ENCODE data around the gene ZYG11A.
"Not testable (repeated sequence)": the region's sequence is repeated elsewhere in the genome, so short reads cannot be mapped to it uniquely, and the experiment has no call there.

The ZYG11A gene

GRCh38 chr1:52842643-52843310 lies at the start of gene ZYG11A:
Gene ZYG11A (plus strand): TSS chr1:52842760. CDS start chr1:52842884, 124 bp downstream.
- Mint-ChIP-seq H3K27me3 (peaks cover 64% of the 10 kb centered on the region), H3K4me1 (ENCODE audit: low read depth) (no peaks in the 10 kb centered on the region), H3K9me3 (no peaks in the 10 kb centered on the region), H3K36me3 (ENCODE audit: low read depth) (no peaks in the 10 kb centered on the region), H3K27ac (no peak within 1 kb of the TSS), H3K4me3 (peak within 1 kb of the TSS; percentile 68)
- intact Hi-C loops (cut with micrococcal nuclease), result no loop called here

- Mint-ChIP-seq H3K4me1 (ENCODE audit: low read depth) (peaks cover 20% of the 10 kb centered on the region), H3K36me3 (ENCODE audit: low read depth) (peaks cover 56% of the 10 kb centered on the region)
- H3K4me3 Mint-ChIP-seq; H3K27me3 Mint-ChIP-seq; H3K27ac Mint-ChIP-seq; H3K9me3 Mint-ChIP-seq; intact Hi-C loops (cut with micrococcal nuclease): not testable (repeated sequence)
These were observed 48.8 kb upstream of the ZYG11A start for GRCh38 chr1:52793717-52794116.

GRCh38 chr1:52795464-52795863 lies 47.1 kb upstream of the ZYG11A start:
- H3K27ac Mint-ChIP-seq, result peak overlapping the region; percentile 31

GRCh38 chr1:52798331-52798730 lies 44.2 kb upstream of the ZYG11A start:
- Mint-ChIP-seq H3K36me3 (ENCODE audit: low read depth) (peaks cover 49% of the 10 kb centered on the region), H3K27me3 (no peaks in the 10 kb centered on the region)

More at GRCh38 chr1:52795464-52795863, 47.1 kb upstream of the ZYG11A start:
- intact Hi-C loops (cut with micrococcal nuclease), result no loop called here
- Mint-ChIP-seq H3K4me1 (ENCODE audit: low read depth) (peaks cover 20% of the 10 kb centered on the region), H3K27me3 (no peaks in the 10 kb centered on the region), H3K9me3 (no peaks in the 10 kb centered on the region), H3K36me3 (ENCODE audit: low read depth) (peaks cover 53% of the 10 kb centered on the region), H3K4me3 (no peak overlapping the region)

GRCh38 chr1:52801011-52801410 lies 41.5 kb upstream of the ZYG11A start:
- intact Hi-C loops (cut with micrococcal nuclease), result no loop called here
- H3K4me1 Mint-ChIP-seq (ENCODE audit: low read depth), result peaks cover 6% of the 10 kb centered on the region
- no peak overlapping the region for H3K27ac Mint-ChIP-seq
- no peak overlapping the region for H3K4me3 Mint-ChIP-seq
- no peaks in the 10 kb centered on the region for H3K9me3 Mint-ChIP-seq
- H3K27me3 Mint-ChIP-seq, result no peaks in the 10 kb centered on the region
- peaks cover 58% of the 10 kb centered on the region for H3K36me3 Mint-ChIP-seq (ENCODE audit: low read depth)

More at GRCh38 chr1:52798331-52798730, 44.2 kb upstream of the ZYG11A start:
- Mint-ChIP-seq H3K4me1 (ENCODE audit: low read depth) (peaks cover 20% of the 10 kb centered on the region), H3K4me3 (no peak overlapping the region), H3K27ac (no peak overlapping the region), H3K9me3 (no peaks in the 10 kb centered on the region)
- intact Hi-C loops (cut with micrococcal nuclease), result no loop called here

GRCh38 chr1:52804083-52804482 lies 38.5 kb upstream of the ZYG11A start:
- H3K9me3 Mint-ChIP-seq; H3K4me1 Mint-ChIP-seq (ENCODE audit: low read depth); H3K4me3 Mint-ChIP-seq; H3K27me3 Mint-ChIP-seq; intact Hi-C loops (cut with micrococcal nuclease); H3K27ac Mint-ChIP-seq: not testable (repeated sequence)
- H3K36me3 Mint-ChIP-seq (ENCODE audit: low read depth), result peaks cover 64% of the 10 kb centered on the region

GRCh38 chr1:52814465-52814864 lies 28.1 kb upstream of the ZYG11A start:
- Mint-ChIP-seq H3K27ac (no peak overlapping the region), H3K9me3 (no peaks in the 10 kb centered on the region), H3K27me3 (no peaks in the 10 kb centered on the region), H3K36me3 (ENCODE audit: low read depth) (peaks cover 81% of the 10 kb centered on the region), H3K4me3 (no peak overlapping the region), H3K4me1 (ENCODE audit: low read depth) (no peaks in the 10 kb centered on the region)
- intact Hi-C loops (cut with micrococcal nuclease), result no loop called here

GRCh38 chr1:52820830-52821229 lies 21.7 kb upstream of the ZYG11A start:
- H3K4me3 Mint-ChIP-seq; H3K27me3 Mint-ChIP-seq; H3K27ac Mint-ChIP-seq; H3K9me3 Mint-ChIP-seq; intact Hi-C loops (cut with micrococcal nuclease); H3K4me1 Mint-ChIP-seq (ENCODE audit: low read depth): not testable (repeated sequence)
- peaks cover 46% of the 10 kb centered on the region for H3K36me3 Mint-ChIP-seq (ENCODE audit: low read depth)

- peaks cover 14% of the 10 kb centered on the region for H3K36me3 Mint-ChIP-seq (ENCODE audit: low read depth)
- H3K4me3 Mint-ChIP-seq, result no peak overlapping the region
- no peaks in the 10 kb centered on the region for H3K4me1 Mint-ChIP-seq (ENCODE audit: low read depth)
- H3K27ac Mint-ChIP-seq, result no peak overlapping the region
- H3K9me3 Mint-ChIP-seq, result no peaks in the 10 kb centered on the region
- no peaks in the 10 kb centered on the region for H3K27me3 Mint-ChIP-seq
- intact Hi-C loops (cut with micrococcal nuclease), result no loop called here
These were observed 16.7 kb upstream of the ZYG11A start for GRCh38 chr1:52825868-52826267.

- Mint-ChIP-seq H3K4me3 (no peak overlapping the region), H3K36me3 (ENCODE audit: low read depth) (no peaks in the 10 kb centered on the region), H3K9me3 (no peaks in the 10 kb centered on the region), H3K27me3 (peaks cover 17% of the 10 kb centered on the region), H3K27ac (no peak overlapping the region), H3K4me1 (ENCODE audit: low read depth) (no peaks in the 10 kb centered on the region)
- intact Hi-C loops (cut with micrococcal nuclease), result no loop called here
These were observed 7.8 kb upstream of the ZYG11A start for GRCh38 chr1:52834798-52835197.

GRCh38 chr1:52836035-52836434 lies 6.5 kb upstream of the ZYG11A start:
- Mint-ChIP-seq H3K27ac (no peak overlapping the region), H3K27me3 (peaks cover 24% of the 10 kb centered on the region), H3K36me3 (ENCODE audit: low read depth) (no peaks in the 10 kb centered on the region), H3K9me3 (no peaks in the 10 kb centered on the region), H3K4me1 (ENCODE audit: low read depth) (no peaks in the 10 kb centered on the region), H3K4me3 (no peak overlapping the region)
- intact Hi-C loops (cut with micrococcal nuclease), result no loop called here

- H3K27me3 Mint-ChIP-seq, result peaks cover 50% of the 10 kb centered on the region
- H3K4me3 Mint-ChIP-seq; H3K27ac Mint-ChIP-seq; intact Hi-C loops (cut with micrococcal nuclease); H3K36me3 Mint-ChIP-seq (ENCODE audit: low read depth); H3K9me3 Mint-ChIP-seq; H3K4me1 Mint-ChIP-seq (ENCODE audit: low read depth): not testable (repeated sequence)
These were observed 3.4 kb upstream of the ZYG11A start for GRCh38 chr1:52839175-52839574.

GRCh38 chr1:52845119-52845518 lies 2.6 kb downstream of the ZYG11A start:
- peaks cover 67% of the 10 kb centered on the region for H3K27me3 Mint-ChIP-seq
- H3K36me3 Mint-ChIP-seq (ENCODE audit: low read depth); H3K9me3 Mint-ChIP-seq; H3K4me3 Mint-ChIP-seq; H3K4me1 Mint-ChIP-seq (ENCODE audit: low read depth); H3K27ac Mint-ChIP-seq; intact Hi-C loops (cut with micrococcal nuclease): not testable (repeated sequence)

- Mint-ChIP-seq H3K36me3 (ENCODE audit: low read depth) (no peaks in the 10 kb centered on the region), H3K4me1 (ENCODE audit: low read depth) (no peaks in the 10 kb centered on the region)
- intact Hi-C loops (cut with micrococcal nuclease), result no loop called here
These were observed 5.9 kb downstream of the ZYG11A start for GRCh38 chr1:52848423-52848822.

GRCh38 chr1:52850951-52851350 lies 8.4 kb downstream of the ZYG11A start:
- H3K36me3 Mint-ChIP-seq (ENCODE audit: low read depth), result no peaks in the 10 kb centered on the region
- H3K9me3 Mint-ChIP-seq, result no peaks in the 10 kb centered on the region
- intact Hi-C loops (cut with micrococcal nuclease), result no loop called here
- no peak overlapping the region for H3K27ac Mint-ChIP-seq
- no peak overlapping the region for H3K4me3 Mint-ChIP-seq
- H3K4me1 Mint-ChIP-seq (ENCODE audit: low read depth), result no peaks in the 10 kb centered on the region
- H3K27me3 Mint-ChIP-seq, result peaks cover 40% of the 10 kb centered on the region

More at GRCh38 chr1:52848423-52848822, 5.9 kb downstream of the ZYG11A start:
- no peak overlapping the region for H3K4me3 Mint-ChIP-seq
- no peaks in the 10 kb centered on the region for H3K9me3 Mint-ChIP-seq
- H3K27ac Mint-ChIP-seq, result no peak overlapping the region
- peaks cover 52% of the 10 kb centered on the region for H3K27me3 Mint-ChIP-seq

Measured in dendritic cell treated with granulocyte-macrophage colony-stimulating factor and Interleukin-4, amounts not matched to agents 40 ng/mL and 50 ng/mL, for 4 days (primary cell).